Stimulated activated CD4-positive, alpha-beta T cell treated with anti-CD3 and anti-CD28 coated beads, TNF-alpha, amount 100 ng/mL, for 48 hours (primary cell): ENCODE data around the gene SNX27.
"Not testable (repeated sequence)": the region's sequence is repeated elsewhere in the genome, so short reads cannot be mapped to it uniquely, and the experiment has no call there.

ENCODE experiments used
- DNase-seq, 3 donors: peaks; one replicate each; pipeline ENCODE4 v3.0.0-alpha.2; 2020; ENCODE audit warnings: low read depth in 3 of 3

The SNX27 gene

GRCh38 chr1:151611832-151612500 is at the start of gene SNX27:
TSS of gene SNX27 (plus strand) at chr1:151612050. CDS start at chr1:151612202, 152 bp downstream.
- DNase-seq, result peak; percentile 73 to 87 (median 79)

DNA sequence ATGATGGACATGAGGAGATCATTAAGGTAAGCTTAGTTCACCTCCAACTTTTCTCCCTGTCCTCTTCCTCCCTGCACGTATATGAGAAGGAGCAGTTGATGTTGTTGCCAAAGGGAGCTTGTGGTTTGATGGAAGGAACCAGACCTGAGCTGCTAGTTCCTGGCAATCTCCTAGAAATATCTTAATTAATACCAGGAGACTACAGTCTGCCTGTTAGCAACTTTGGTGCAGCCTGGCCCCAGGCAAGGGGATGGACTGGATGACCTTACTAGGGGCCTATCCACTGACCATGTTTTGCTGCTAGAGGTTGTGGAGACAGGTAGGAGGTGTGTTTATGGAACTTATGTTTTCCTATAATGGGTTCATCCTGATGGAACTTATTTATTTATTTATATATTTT is 49.2 kb upstream of the SNX27 start:
- no peak for DNase-seq

GRCh38 chr1:151563376-151563775 is 48.5 kb upstream of the SNX27 start:
- no peak for DNase-seq

GRCh38 chr1:151565502-151566189 is 46.2 kb upstream of the SNX27 start:
- DNase-seq, result no peak

DNA sequence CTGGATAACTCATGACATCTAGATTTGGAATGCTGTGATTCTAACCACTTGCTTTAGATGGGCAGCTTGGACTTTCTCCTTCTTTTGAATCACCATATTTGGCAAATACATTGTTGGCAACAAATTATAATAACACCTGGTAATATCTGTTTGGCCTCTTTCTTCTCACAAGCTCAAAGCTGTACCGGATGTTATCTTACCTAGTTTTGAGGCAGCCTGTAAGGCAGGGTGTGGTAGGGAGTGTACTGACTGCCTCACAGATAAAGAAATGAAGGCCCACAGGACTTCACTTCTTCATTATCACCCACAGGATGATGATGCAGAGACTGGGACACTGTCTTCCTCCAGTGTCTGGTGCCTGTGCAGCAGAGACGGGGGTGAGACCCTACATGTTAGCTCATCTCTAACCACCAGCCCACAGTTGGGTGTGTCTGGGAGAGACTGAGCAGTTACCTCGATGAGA is 43.2 kb upstream of the SNX27 start:
- no peak for DNase-seq

DNA sequence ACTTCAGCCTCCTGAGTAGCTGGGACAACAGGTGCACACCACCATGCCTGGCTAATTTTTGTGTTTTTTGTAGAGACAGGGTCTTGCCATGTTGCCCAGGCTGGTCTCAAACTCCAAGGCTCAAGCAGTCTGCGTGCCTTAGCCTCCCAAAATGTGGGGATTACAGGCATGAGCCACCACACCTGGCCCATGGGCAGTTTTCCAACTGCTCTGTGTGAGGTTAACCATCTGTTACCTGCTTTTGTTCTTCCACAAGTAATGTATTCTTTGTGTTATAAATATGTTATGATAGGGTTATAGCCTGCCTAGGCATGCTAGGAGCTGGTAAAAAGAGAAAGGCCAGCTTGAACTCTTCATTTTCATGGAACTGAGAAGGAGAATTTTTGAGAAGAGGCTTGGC is 41.0 kb upstream of the SNX27 start:
- DNase-seq, result no peak

DNA sequence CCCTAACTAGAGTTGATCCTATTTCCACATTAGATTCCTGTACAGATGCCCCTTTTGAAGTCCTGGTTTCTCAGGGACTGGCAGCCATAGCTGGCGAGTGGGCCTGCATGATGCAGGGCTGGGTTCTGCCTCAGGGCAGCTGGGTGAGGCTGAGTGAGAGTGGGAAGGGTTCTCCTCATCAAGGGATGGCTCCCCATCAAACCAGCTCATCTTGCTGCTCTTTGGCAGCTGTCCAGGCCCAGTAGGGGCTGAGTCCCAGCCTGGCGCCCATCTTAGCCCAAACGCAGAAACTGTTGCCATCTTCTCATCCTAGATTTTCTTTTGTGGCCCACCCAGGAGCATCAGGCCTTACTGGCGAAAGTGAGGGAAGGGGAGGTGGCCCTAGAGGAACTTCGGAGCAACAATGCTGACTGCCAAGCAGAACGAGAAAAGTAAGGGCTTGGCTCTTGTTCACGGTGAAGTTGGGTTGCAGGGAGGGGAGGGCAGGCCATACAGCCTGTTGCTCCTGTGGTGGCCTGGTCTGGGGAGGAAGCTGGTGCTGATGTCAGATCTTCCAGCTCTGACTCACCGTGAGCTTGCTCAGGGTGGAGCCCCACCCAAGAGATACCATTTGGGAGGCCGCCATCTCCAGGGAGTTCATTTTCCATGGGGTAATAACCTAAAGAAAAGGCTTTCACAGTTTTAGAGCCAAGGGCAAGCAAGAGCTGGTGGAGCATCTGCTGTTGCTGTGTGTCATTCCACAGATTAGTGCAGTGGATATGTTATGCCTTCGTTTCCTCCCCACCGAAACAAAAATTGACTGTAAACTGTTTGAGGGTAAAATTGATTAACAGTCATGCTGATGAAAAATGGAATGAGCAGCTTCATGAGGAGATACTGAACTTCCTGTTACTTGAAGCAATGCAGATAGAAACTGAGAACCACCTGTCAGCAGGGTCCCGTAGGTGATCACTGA is 37.0 kb upstream of the SNX27 start:
- peak in 1 of 3 donors; percentile 15 for DNase-seq

DNA sequence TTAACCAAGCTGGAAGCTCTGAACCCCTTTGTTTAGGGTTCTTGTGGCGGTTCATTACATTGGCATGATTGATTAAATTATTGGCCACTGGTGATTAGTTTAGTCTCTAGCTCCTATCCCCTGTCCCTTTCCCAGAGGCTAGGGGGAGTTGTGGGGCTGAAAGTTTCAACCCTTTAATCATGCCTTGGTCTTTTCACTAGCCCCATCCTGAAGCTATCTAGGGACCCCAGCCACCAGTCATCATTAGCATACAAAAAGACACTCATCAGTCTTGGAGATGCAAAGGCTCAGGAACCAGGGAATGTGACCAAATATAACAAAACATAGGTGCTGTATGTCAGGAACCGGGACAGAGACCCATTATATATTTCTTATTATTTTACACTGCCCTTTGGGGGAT is 34.7 kb upstream of the SNX27 start:
- no peak for DNase-seq

GRCh38 chr1:151578941-151579340 is 32.9 kb upstream of the SNX27 start:
- no peak for DNase-seq

GRCh38 chr1:151579436-151580225 is 32.2 kb upstream of the SNX27 start:
- DNase-seq, result no peak

DNA sequence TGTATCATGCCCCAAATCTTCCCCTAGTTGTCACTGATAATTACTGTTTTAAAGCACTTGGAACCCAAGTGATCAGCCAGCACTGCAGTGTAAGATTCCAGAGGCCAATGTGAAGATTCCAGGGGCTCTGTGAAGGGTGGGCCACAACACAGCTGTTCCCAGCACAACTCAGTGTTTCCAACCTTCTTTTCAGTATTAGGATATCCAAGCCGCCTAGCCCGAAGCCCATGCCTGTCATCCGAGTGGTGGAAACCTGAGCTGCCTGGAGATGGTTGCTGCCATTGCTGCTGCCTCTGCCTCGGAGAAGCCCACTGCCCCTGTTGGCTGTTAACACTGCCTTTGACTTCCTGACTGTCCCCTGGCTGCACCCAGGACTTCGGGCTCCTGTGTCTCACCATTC is 30.4 kb upstream of the SNX27 start:
- DNase-seq, result no peak

GRCh38 chr1:151581921-151582320 is 29.9 kb upstream of the SNX27 start:
- no peak for DNase-seq

DNA sequence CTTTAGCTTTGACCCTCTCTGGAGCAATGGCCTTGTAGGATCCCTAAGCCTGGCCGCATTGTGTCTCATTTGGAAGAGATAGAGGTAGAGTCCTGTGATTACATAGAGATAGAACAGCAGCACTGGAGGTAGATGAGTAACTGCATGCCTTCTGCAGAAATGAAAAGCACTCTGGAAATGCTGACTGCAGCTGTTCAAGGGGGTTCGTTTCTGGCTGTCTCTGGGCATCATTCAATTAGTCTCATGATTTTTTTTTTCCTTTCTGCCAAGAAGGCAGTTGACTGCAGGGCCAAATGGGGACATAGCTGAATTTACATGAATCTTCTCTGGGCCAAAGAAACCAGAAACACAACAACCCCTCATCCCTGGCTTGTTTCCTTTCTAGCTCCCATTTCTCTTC is 28.1 kb upstream of the SNX27 start:
- no peak for DNase-seq

DNA sequence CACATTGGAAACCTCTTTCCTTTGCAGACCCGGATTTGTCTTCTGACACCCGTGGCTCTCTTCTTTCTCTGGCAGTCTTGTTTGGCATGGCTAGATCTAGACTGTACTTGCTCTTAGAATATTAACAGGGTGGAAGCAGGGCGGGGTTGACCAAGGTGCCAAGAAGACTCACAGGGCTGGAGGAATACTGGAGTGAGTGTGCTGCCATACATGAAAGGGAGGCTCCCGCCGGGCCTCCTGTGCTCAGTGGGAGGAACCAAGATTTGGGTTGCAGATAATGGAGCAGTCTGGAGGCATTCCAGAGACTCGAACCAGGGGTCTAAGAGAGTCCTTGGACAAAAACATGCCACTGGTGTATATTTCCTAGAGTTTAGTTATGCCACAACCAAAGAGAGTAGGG is 27.6 kb upstream of the SNX27 start:
- no peak for DNase-seq

DNA sequence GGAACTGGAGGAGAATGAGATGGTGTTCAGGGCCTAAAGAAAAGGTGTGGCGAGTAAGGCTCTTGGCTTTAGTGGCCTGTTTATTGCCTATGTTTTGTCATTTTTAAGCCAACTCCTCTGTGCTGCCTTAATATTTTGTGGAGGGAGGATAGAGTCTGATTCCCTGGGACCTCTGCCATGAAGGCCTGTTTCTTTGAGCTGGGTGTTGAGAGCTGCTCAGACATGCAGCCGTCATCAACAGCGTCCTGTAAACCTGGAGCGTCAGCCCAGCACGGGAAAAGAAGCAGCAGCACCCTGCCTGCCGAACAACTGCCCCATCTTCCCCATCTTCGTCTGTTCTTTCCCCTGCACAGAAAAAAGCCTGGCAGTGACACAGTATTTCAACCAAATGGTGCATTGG is 27.1 kb upstream of the SNX27 start:
- no peak for DNase-seq

- DNase-seq, result no peak
Measured at GRCh38 chr1:151585622-151586021, 26.2 kb upstream of the SNX27 start.

GRCh38 chr1:151590961-151591360 is 20.9 kb upstream of the SNX27 start:
- no peak for DNase-seq

DNA sequence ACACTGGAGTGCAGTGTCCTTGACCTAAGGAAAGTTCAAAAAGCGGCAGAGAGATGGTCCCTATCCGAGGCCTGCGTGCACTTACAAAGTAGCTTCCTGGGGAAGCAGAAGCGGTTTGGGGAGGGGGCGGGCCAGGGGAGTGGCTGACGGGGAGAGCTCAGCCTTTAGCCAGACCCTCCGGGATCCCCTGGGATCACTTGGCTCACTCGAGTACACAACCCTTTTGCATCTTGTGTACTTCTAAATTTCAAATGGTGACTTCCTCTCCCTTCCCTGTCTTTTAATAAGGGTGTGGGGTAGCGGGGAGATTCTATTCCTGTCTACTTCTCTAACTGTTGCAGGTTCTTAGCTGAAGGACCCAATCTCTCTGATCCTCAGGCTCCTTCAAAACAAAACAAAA is 18.1 kb upstream of the SNX27 start:
- no peak for DNase-seq

DNA sequence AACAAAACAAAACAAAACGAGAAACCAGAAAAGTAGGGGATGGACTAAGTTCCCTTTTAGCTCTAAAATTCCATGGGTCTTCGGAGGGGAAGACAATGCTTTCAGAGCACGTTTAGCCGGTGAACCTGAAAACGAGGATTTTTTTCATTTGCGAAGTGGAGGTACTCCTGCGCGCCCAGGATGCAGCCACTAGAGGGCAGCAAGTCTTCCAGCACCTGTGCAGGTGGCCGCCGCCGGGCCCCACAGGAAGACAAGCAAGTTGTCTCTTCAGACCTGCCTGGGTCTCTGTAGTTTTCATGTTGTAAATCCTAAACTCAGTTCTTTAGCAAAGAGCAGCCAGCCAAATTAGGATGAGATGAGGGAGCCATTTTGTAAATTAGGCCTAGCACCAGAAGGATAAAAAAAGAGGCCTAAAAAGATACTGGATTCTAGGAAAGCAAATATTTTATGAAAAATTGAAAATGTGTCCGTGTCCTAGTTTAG is 17.7 kb upstream of the SNX27 start:
- DNase-seq, result peak; percentile 69 to 81 (median 70)

DNA sequence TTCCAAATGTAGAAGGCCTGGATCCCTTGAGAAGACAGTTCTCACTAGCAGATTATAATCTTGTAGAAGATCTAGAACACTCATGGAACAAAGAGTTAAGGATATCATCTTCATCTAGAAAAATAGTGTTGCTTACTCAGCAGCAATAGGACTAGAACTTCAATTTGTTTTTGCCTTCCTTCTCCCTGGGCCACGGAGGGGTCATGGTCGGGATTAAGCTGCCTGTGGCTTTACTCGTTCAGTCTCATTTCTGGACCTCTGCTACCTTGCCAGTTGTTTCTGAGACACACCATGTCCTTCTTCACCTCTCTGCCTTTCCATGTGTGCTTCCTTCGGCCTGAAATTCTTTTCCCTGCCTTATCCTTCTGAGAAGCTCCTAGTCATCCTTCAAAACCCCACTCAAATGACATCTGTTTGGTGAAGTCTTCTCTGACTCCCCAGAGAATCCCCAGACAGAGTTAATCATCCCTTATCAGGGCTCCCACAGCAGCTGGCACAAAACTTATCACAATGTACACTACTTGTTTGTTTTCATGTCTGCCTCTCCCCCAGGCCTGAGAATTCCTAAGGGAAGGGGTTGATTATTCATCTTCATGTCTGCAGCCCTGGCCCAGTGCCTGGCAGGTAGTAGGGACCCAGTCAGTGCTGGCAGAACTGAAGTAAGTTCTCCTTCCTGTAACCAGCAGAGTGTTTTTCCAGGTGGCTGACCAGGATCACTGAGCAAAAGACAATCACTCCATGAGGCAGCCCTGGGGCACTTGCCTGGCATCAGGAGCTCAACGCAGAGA is 15.5 kb upstream of the SNX27 start:
- DNase-seq, result no peak

GRCh38 chr1:151602550-151602949 is 9.3 kb upstream of the SNX27 start:
- not testable (repeated sequence) for DNase-seq
